GM12891 (cell line): ENCODE measurements around the gene CBY2.

Experiments
- PAX5 ChIP-seq: IDR thresholded peaks from 2 replicates; pipeline ENCODE4 v1.6.1; 2011; ENCODE audit warnings: low read length, moderate library complexity, mild to moderate bottlenecking; ENCODE audit not compliant: insufficient read depth, severe bottlenecking
- POLR2A ChIP-seq: IDR thresholded peaks from 2 replicates; pipeline ENCODE4 v1.6.1; 2011; ENCODE audit warnings: low read depth, low read length, control low read depth
- POLR2AphosphoS5 ChIP-seq: IDR thresholded peaks from 2 replicates; pipeline ENCODE4 v1.6.1; 2011; ENCODE audit warnings: low read depth, low read length, control low read depth
- POU2F2 ChIP-seq: IDR thresholded peaks from 2 replicates; pipeline ENCODE4 v1.6.1; 2011; ENCODE audit warnings: low read depth, mild to moderate bottlenecking, control low read depth, low read length, moderate library complexity
- SPI1 ChIP-seq: IDR thresholded peaks from 2 replicates; pipeline ENCODE4 v1.6.1; 2011; ENCODE audit warnings: low read depth, low read length, control low read depth
- TAF1 ChIP-seq: IDR thresholded peaks from 2 replicates; pipeline ENCODE4 v1.6.1; 2011; ENCODE audit warnings: low read depth, low read length, control low read depth

DNA sequence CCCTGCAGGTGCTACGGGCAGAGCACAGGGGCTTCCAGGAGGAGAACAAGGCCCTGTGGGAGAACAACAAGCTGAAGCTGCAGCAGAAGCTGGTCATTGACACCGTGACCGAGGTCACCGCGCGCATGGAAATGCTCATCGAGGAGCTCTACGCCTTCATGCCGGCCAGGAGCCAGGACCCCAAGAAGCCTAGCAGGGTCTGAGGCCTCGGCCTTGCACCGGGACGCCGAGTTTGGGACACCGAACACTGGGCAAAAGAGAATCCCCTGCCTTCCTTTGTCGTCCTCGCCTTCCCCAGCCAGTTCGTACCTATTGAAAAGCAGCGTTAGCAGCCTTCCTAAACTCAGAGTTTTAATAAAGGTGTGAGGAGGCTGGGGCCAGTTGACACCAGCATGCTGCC is 12.1 kb downstream of the CBY2 start:
- TF ChIP-seq POLR2A, result no peak
- TF ChIP-seq PAX5, result no peak
- no peak for TF ChIP-seq POLR2AphosphoS5
- no peak for TF ChIP-seq TAF1
- no peak for TF ChIP-seq POU2F2
- TF ChIP-seq SPI1, result no peak
